ENCODE data around the gene SLAIN1. TPM values are rescaled to one million over a fixed set of nuclear protein-coding genes. Genes with fewer than 3 reads are reported as not detected.

SLAIN1 gene
- total and polyA plus RNA-seq, 2 of the 13 experiments (the other 11 are each of a cell fraction or from before 2014, with no cell fraction given), result 1.2 to 4.5 TPM

- intact Hi-C loops (cut with micrococcal nuclease; ENCODE audit: unreplicated experiment), result no loop called here
Observed at GRCh38 chr13:77784515-77784914, 87.0 kb downstream of the SLAIN1 start.

GRCh38 chr13:77786695-77787287, 89.3 kb downstream of the SLAIN1 start:
- no TSS peak for BruUV-seq (replicated peaks)
- Histone ChIP-seq H3K4me2 (ENCODE audit: low read depth, low read length) (no peak overlapping the region), H3K27ac (ENCODE audit: extremely low read length, insufficient read depth, low read length) (no peak overlapping the region), H3K4me3 (replicated peaks in 1 of 3; ENCODE audit: insufficient read depth in 1 of 3, low read depth in 2 of 3, low read length in 3 of 3) (no peak overlapping the region), H3K79me2 (ENCODE audit: insufficient read depth, low read length) (no peaks in the 10 kb centered on the region), H3K27me3 (ENCODE audit: control insufficient read depth in 1 of 2, insufficient read depth in 2 of 2, low read length in 2 of 2) (no peaks in the 10 kb centered on the region), H3K4me1 (ENCODE audit: insufficient read depth, low read length) (no peaks in the 10 kb centered on the region), H3K9me3 (ENCODE audit: low read length) (peaks cover 32% of the 10 kb centered on the region), H3K36me3 (replicated peaks in 1 of 2; ENCODE audit: control insufficient read depth in 1 of 2, insufficient read depth in 2 of 2, low read length in 2 of 2) (no peaks in the 10 kb centered on the region), H4K20me1 (ENCODE audit: insufficient read depth, low read length) (no peaks in the 10 kb centered on the region), H2AFZ (ENCODE audit: low read length) (no peak overlapping the region), H3K9ac (ENCODE audit: insufficient read depth, low read depth, low read length) (no peak overlapping the region)
- ChIA-PET POLR2A (no interaction called here), CTCF (ENCODE audit: low intra/inter-chr PET ratio, low total read pairs) (no interaction called here)
- WGBS (ENCODE audit: low lambda C conversion rate), result 10% methylated on average over 2 of the region's 2 CpGs
- in situ Hi-C loops (cut with HindIII; ENCODE audit: extremely low pct_ligation_motif_present, low pct_unique_long_range_greater_than_20kb) (no loop called here), intact Hi-C loops (cut with micrococcal nuclease; ENCODE audit: unreplicated experiment) (no loop called here)
- DNase-seq (ENCODE audit: low spot score) (no peak), ATAC-seq (no peak), FAIRE-seq (no peak)
- TF ChIP-seq ZNF256 (CRISPR knock-in tag; conservative IDR thresholded peaks at IDR 0.05) (no peak), ZNF574 (CRISPR knock-in tag; IDR thresholded peaks at IDR 0.05) (no peak), ZNF275 (CRISPR knock-in tag; IDR thresholded peaks at IDR 0.05; ENCODE audit: borderline replicate concordance) (no peak), THAP11 (CRISPR knock-in tag; IDR thresholded peaks at IDR 0.05) (no peak), ZNF292 (CRISPR knock-in tag; IDR thresholded peaks at IDR 0.05; ENCODE audit: borderline replicate concordance, low read depth) (no peak), MAX (IDR thresholded peaks at IDR 0.05) (no peak)
- TF ChIP-seq, protein P1, sequence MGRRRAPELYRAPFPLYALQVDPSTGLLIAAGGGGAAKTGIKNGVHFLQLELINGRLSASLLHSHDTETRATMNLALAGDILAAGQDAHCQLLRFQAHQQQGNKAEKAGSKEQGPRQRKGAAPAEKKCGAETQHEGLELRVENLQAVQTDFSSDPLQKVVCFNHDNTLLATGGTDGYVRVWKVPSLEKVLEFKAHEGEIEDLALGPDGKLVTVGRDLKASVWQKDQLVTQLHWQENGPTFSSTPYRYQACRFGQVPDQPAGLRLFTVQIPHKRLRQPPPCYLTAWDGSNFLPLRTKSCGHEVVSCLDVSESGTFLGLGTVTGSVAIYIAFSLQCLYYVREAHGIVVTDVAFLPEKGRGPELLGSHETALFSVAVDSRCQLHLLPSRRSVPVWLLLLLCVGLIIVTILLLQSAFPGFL (CRISPR knock-in tag; IDR thresholded peaks at IDR 0.05), result no peak

More at GRCh38 chr13:77784515-77784914, 87.0 kb downstream of the SLAIN1 start:
- WGBS (ENCODE audit: low lambda C conversion rate), result 26% methylated on average over 5 of the region's 5 CpGs
- CTCF ChIA-PET (ENCODE audit: low intra/inter-chr PET ratio, low total read pairs), result no interaction called here
- no peaks in the 10 kb centered on the region for H3K4me1 ChIP-seq (ENCODE audit: insufficient read depth, low read length)
- H3K27ac ChIP-seq (ENCODE audit: extremely low read length, insufficient read depth, low read length), result no peak overlapping the region
- POLR2A ChIA-PET, result no interaction called here
- no peaks in the 10 kb centered on the region for H3K36me3 ChIP-seq (replicated peaks in 1 of 2; ENCODE audit: control insufficient read depth in 1 of 2, insufficient read depth in 2 of 2, low read length in 2 of 2)
- no peak overlapping the region for H3K4me2 ChIP-seq (ENCODE audit: low read depth, low read length)
- BruUV-seq (replicated peaks), result no TSS peak
- FAIRE-seq (no peak), ATAC-seq (no peak), DNase-seq (ENCODE audit: low spot score) (no peak)
- H3K9me3 ChIP-seq (ENCODE audit: low read length), result peaks cover 12% of the 10 kb centered on the region; the same call in 1 of the 2 replicates
- H3K4me3 ChIP-seq (replicated peaks in 1 of 3; ENCODE audit: insufficient read depth in 1 of 3, low read depth in 2 of 3, low read length in 3 of 3), result no peak overlapping the region
- no peaks in the 10 kb centered on the region for H3K79me2 ChIP-seq (ENCODE audit: insufficient read depth, low read length)
- no peaks in the 10 kb centered on the region for H4K20me1 ChIP-seq (ENCODE audit: insufficient read depth, low read length)
- no peaks in the 10 kb centered on the region for H3K27me3 ChIP-seq (ENCODE audit: control insufficient read depth in 1 of 2, insufficient read depth in 2 of 2, low read length in 2 of 2)
- in situ Hi-C loops (cut with HindIII; ENCODE audit: extremely low pct_ligation_motif_present, low pct_unique_long_range_greater_than_20kb), result no loop called here
- no peak overlapping the region for H2AFZ ChIP-seq (ENCODE audit: low read length)
- H3K9ac ChIP-seq (ENCODE audit: insufficient read depth, low read depth, low read length), result no peak overlapping the region
- no peak for TF ChIP-seq ZFP36L2 (CRISPR knock-in tag; IDR thresholded peaks at IDR 0.05)
- no peak for TF ChIP-seq ZNF816 (CRISPR knock-in tag; IDR thresholded peaks at IDR 0.05; ENCODE audit: borderline replicate concordance)

All from HepG2 (cell line).